ENCODE results near the gene C12orf76. TPM values are rescaled to one million over a fixed set of nuclear protein-coding genes. Genes with fewer than 3 reads are reported as not detected.

Gene C12orf76
- total and polyA plus RNA-seq, 4 donors: 15.4 to 30.5 (median 23.9) TPM

DNA sequence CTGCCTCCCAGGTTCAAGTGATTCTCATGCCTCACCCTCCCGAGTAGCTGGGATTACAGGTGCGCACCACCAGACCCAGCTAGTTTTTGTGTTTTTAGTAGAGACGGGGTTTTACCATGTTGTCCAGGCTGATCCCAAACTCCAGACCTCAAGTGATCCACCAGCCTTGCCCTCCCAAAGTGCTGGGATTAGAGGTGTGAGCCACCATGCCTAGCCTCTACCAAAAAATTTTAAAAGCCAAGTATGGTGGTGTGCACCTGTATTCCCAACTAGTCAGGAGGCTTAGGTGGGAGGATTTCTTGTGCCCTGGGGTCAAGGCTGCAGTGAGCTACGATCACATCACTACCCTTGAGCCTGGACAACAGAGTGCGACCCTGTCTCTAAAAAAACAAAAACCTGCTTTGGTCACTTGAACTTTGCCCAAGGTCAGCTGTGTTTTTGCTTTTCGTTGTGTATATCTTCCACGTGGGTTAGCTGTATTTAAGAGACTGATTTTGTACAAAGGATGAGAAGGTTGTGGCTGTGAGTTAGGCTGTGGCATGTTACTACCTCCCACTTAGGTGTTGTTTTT lies 12.7 kb downstream of the C12orf76 start:
- Histone ChIP-seq H3K36me3 (ENCODE audit: control insufficient read depth in 4 of 4, insufficient read depth in 4 of 4, low read length in 4 of 4) (peaks cover 11 to 42% (median 24%) of the 10 kb centered on the region in 4 donors), H3K27me3 (ENCODE audit: control insufficient read depth in 3 of 3, insufficient read depth in 3 of 3, low read length in 2 of 3) (no peaks in the 10 kb centered on the region), H3K27ac (ENCODE audit: low read depth in 1 of 2, low read length in 1 of 2) (no peak overlapping the region), H3K4me1 (ENCODE audit: control insufficient read depth in 5 of 5, insufficient read depth in 5 of 5, low read length in 5 of 5) (peaks cover 0 to 7% (median 0%) of the 10 kb centered on the region in 5 donors), H3K4me3 (no peak overlapping the region), H3K9me3 (ENCODE audit: control insufficient read depth in 4 of 4, insufficient read depth in 3 of 4, low read length in 3 of 4) (no peaks in the 10 kb centered on the region), H3K9ac (ENCODE audit: insufficient read depth in 1 of 2, low read length in 2 of 2) (no peak overlapping the region)
- 94 to 95% methylated on average over 7 of the region's 7 CpGs for WGBS, 2 donors
- TF ChIP-seq, protein P1, sequence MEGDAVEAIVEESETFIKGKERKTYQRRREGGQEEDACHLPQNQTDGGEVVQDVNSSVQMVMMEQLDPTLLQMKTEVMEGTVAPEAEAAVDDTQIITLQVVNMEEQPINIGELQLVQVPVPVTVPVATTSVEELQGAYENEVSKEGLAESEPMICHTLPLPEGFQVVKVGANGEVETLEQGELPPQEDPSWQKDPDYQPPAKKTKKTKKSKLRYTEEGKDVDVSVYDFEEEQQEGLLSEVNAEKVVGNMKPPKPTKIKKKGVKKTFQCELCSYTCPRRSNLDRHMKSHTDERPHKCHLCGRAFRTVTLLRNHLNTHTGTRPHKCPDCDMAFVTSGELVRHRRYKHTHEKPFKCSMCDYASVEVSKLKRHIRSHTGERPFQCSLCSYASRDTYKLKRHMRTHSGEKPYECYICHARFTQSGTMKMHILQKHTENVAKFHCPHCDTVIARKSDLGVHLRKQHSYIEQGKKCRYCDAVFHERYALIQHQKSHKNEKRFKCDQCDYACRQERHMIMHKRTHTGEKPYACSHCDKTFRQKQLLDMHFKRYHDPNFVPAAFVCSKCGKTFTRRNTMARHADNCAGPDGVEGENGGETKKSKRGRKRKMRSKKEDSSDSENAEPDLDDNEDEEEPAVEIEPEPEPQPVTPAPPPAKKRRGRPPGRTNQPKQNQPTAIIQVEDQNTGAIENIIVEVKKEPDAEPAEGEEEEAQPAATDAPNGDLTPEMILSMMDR (IDR thresholded peaks at IDR 0.05; ENCODE audit: control extremely low read depth, extremely low read depth): no peak
- ATAC-seq (ENCODE audit: insufficient read depth, low FRiP score) (no peak), DNase-seq (no peak)

DNA sequence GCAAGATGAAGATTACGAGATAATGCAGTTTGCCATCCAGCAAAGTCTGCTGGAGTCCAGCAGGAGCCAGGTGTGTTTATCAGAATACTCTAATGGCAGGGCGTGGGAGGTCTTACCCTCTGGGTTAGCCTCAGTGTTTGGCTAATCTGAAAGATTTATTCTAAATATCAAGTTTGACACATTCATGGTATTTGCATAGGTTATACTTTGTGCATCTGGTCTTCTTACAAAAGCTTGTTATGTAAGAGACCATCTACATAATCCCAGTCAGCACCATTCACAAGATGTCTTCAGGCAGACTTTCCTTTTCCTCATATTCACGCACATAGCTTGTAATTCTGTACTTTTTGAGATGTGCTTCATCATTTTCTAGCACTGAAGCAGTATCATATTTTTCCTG lies 14.4 kb downstream of the C12orf76 start:
- Histone ChIP-seq H3K9ac (ENCODE audit: insufficient read depth in 1 of 2, low read length in 2 of 2) (no peak overlapping the region), H3K4me3 (no peak overlapping the region), H3K36me3 (ENCODE audit: control insufficient read depth in 4 of 4, insufficient read depth in 4 of 4, low read length in 4 of 4) (peaks cover 11 to 45% (median 29%) of the 10 kb centered on the region in 4 donors), H3K27me3 (ENCODE audit: control insufficient read depth in 3 of 3, insufficient read depth in 3 of 3, low read length in 2 of 3) (no peaks in the 10 kb centered on the region), H3K9me3 (ENCODE audit: control insufficient read depth in 4 of 4, insufficient read depth in 3 of 4, low read length in 3 of 4) (no peaks in the 10 kb centered on the region), H3K4me1 (ENCODE audit: control insufficient read depth in 5 of 5, insufficient read depth in 5 of 5, low read length in 5 of 5) (peaks cover 0 to 5% (median 0%) of the 10 kb centered on the region in 5 donors), H3K27ac (ENCODE audit: low read depth in 1 of 2, low read length in 1 of 2) (no peak overlapping the region)
- TF ChIP-seq, protein P1 (IDR thresholded peaks at IDR 0.05; ENCODE audit: control extremely low read depth, extremely low read depth): no peak
- no peak for ATAC-seq (ENCODE audit: insufficient read depth, low FRiP score)
- WGBS, 2 donors: 97 to 98% methylated on average over 3 of the region's 3 CpGs
- DNase-seq: no peak

DNA sequence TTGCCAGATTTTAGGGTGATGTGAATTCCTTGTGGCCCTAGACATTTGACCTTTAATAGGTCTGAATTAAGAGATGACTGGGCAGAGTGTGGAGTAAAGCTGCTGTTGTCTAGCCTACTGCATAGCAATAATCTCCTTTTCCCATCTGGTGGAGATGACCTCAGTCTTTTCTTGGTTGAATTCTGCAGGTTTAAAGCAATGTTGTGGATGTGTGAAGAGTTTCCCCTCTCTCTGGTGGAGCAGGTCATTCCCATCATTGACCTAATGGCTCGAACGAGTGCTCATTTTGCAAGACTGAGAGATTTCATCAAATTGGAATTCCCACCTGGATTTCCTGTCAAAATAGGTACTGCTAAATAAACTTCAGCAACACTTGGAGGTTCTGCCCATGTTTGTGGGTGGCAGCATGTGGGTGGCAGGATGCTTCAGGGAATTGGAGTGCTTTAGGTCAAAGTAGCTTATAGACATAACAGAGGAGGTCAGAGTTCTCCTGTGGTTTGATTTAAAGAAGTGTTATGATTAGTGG lies 19.0 kb downstream of the C12orf76 start:
- 65 to 82% methylated on average over 2 of the region's 2 CpGs for WGBS, 2 donors

More for the DNA sequence above, 19.0 kb downstream of the C12orf76 start:
- ATAC-seq (ENCODE audit: insufficient read depth, low FRiP score) (no peak), DNase-seq (no peak)
- no peaks in the 10 kb centered on the region for H3K9me3 ChIP-seq (ENCODE audit: control insufficient read depth in 4 of 4, insufficient read depth in 3 of 4, low read length in 3 of 4)
- TF ChIP-seq, protein P1 (IDR thresholded peaks at IDR 0.05; ENCODE audit: control extremely low read depth, extremely low read depth): no peak
- peaks cover 0 to 5% (median 0%) of the 10 kb centered on the region in 5 donors for H3K4me1 ChIP-seq (ENCODE audit: control insufficient read depth in 5 of 5, insufficient read depth in 5 of 5, low read length in 5 of 5)
- H3K27ac ChIP-seq (ENCODE audit: low read depth in 1 of 2, low read length in 1 of 2): no peak overlapping the region
- H3K36me3 ChIP-seq (ENCODE audit: control insufficient read depth in 4 of 4, insufficient read depth in 4 of 4, low read length in 4 of 4): peaks cover 4 to 42% (median 21%) of the 10 kb centered on the region in 4 donors
- H3K9ac ChIP-seq (ENCODE audit: insufficient read depth in 1 of 2, low read length in 2 of 2): no peak overlapping the region
- no peak overlapping the region for H3K4me3 ChIP-seq
- H3K27me3 ChIP-seq (ENCODE audit: control insufficient read depth in 3 of 3, insufficient read depth in 3 of 3, low read length in 2 of 3): no peaks in the 10 kb centered on the region

Data from lung (tissue), 12 donors.